HG02588 (cell line): ENCODE data around the gene PI4KA.
"Not testable (repeated sequence)": the region's sequence is repeated elsewhere in the genome, so short reads cannot be mapped to it uniquely, and the experiment has no call there.

Experiments
- ATAC-seq: cut with Tn5 transposase; IDR thresholded peaks from one replicate; pipeline ENCODE4 v1.9.1; 2021; ENCODE audit warnings: mild to moderate bottlenecking, moderate library complexity; ENCODE audit not compliant: unreplicated experiment

Gene PI4KA

DNA sequence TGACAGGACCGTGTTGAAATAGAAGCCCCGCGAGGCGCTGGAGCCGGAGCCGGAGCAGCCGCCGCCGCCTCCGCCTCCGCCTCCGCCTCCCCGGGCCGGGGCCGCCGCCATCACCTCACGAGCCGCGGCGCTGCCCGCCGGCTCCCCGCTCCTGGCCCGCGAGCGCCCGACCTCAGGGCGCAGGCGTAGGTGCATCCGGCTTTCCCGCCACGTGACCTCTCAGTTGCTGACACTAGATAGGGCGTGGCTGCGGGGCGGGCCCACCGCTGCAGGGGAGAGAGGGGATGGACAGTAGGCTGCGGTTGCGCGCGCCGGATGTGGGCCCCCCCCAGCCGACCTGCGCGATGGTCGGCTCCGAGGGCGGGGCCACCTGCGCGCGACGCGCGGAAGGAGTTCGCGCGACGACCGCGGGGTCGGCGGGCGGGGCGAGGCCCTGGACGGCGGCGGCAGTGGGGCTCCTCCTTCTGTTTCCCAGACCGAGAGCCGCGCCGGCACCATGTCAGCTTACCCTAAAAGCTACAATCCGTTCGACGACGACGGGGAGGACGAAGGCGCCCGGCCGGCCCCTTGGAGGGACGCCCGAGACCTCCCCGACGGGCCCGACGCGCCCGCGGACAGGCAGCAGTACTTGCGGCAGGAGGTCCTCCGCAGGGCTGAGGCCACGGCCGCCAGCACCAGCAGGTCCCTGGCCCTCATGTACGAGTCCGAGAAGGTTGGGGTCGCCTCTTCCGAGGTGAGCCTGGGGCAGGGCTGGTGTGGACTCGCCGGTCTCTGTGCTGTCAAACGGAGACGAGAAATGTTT is at the start of gene PI4KA, which contains the start of gene SNAP29:
PI4KA (minus strand) TSS at position 197 of the 802 bp plus-strand sequence; CDS start at position 111, 86 bp downstream.
SNAP29 (plus strand) TSS at position 393 of the 802 bp plus-strand sequence; CDS start at position 497, 104 bp downstream.
- peak; percentile 89 for ATAC-seq

DNA sequence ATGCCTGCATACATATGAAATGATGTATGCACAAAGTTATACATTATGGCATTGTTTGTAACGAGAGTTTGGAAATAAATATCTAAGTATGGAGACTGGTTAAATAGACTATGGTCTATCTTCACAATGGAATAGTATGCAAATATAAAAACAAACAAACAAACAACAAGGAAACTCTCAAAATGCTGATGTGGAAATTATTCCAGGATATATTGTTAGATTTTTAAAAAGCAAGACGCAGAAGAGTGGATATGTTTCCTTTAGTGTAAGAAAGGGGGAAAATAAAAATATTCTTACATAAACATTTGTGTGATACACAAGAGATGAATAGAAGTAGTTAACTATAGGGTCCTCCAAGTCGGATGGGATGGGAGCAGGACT is 47.8 kb upstream of the PI4KA start:
- ATAC-seq, result no peak

- ATAC-seq, result no peak
Measured at GRCh38 chr22:20905415-20906386, 47.1 kb upstream of the PI4KA start.

- no peak for ATAC-seq
Measured at GRCh38 chr22:20904980-20905355, 46.4 kb upstream of the PI4KA start.

GRCh38 chr22:20904008-20904979 is 45.7 kb upstream of the PI4KA start:
- no peak for ATAC-seq

GRCh38 chr22:20903093-20903492 is 44.5 kb upstream of the PI4KA start:
- ATAC-seq, result no peak

GRCh38 chr22:20901093-20902033 is 42.8 kb upstream of the PI4KA start:
- ATAC-seq, result not testable (repeated sequence)

DNA sequence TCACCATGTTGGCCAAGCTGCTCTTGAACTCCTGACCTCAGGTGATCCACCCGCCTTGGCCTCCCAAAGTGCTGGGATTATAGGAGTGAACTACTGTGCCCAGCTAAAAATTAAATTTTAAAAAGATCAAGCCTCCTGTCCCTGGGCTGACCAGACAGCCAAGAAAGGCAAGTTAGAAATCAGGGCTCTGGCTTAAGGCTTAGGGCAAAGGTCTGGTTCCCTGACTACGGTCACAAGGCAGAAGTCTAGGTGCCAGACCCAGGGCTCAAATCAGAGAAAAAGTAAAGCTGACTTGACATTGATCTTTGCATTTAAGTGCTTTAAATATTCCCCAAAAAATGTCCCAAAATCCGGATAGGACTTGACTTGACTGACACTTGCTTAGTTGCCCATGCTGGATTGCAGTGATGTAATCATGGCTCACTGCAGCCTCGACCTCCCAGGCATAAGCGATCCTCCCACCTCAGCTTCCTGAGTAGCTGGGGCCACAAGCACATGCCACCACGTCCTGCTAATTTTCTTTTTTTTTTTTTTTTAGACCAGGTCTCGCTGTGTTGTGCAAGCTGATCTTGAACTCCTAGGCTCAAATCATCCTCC is 41.3 kb upstream of the PI4KA start:
- ATAC-seq, result no peak

- ATAC-seq, result not testable (repeated sequence)
Measured at GRCh38 chr22:20897737-20898136, 39.1 kb upstream of the PI4KA start.

DNA sequence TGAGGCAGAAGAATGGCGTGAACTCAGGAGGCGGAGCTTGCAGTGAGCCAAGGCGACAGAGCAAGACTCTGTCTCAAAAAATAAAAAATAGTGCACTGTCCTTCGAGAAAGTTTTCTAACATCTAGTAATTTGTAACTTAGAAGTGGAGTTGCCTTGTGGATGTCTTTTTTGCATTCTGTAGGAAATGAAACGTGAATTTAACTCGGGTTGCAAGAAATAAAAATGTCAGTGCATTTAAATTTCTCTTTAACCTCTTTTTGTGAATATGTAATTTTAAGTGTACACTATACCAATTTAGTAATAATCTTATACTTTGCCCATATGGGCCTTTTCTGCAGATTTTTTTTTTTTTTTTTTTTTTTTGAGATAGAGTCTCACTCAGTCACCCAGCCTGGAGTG is 32.4 kb upstream of the PI4KA start:
- ATAC-seq, result no peak

- no peak for ATAC-seq
Measured at GRCh38 chr22:20889904-20890540, 31.4 kb upstream of the PI4KA start.

- ATAC-seq, result no peak
Measured at GRCh38 chr22:20889025-20889704, 30.6 kb upstream of the PI4KA start.

- no peak for ATAC-seq
Measured at GRCh38 chr22:20887375-20887774, 28.8 kb upstream of the PI4KA start.

GRCh38 chr22:20885557-20886323 is 27.1 kb upstream of the PI4KA start:
- ATAC-seq, result no peak

DNA sequence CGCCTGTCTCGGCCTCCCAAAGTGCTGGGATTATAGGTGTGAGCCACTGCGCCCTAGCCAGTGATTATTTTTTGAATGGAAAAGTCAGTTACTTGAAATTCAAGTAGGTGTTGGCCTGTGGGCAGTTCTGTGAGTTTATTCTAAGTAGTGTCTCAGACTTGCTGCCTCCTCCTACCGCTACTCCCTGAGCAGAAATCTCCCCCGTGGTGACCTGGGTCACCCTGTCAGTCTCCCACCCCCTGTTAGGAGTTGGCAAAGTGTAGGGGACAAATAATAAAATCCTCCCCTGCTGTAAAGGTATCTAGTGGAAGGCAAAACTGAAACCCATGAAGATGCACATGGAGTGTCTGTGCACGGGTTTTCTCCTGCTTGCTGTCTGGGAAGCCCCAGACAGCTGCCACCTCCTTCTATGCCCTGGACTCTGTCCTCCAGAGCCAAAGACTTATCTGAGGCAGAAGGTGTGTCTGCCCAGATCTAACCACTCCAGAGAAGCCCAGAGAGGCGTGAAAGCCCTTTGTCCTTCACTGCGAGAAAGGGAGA is 26.5 kb upstream of the PI4KA start:
- ATAC-seq, result no peak

GRCh38 chr22:20884454-20884853 is 25.8 kb upstream of the PI4KA start:
- no peak for ATAC-seq

GRCh38 chr22:20882855-20883254 is 24.2 kb upstream of the PI4KA start:
- ATAC-seq, result no peak
